Mesenchymal stem cell (in vitro differentiated cells and primary cell): Measurements from ENCODE around the gene TMEM269.
A peak's percentile ranks its signal among the peaks of the same experiment; 100 is the strongest.

ENCODE experiments used
- DNase-seq: peaks from one replicate; pipeline ENCODE4 v3.0.0-alpha.2; 2013
- H2AFZ ChIP-seq: one replicate; pipeline ENCODE4 v1.6.1; 2013; ENCODE audit warnings: low read depth, mild to moderate bottlenecking, control low read depth, inconsistent platforms, low read length, moderate library complexity
- H2AK5ac ChIP-seq: 2 replicates; pipeline ENCODE4 v1.6.1; 2013; ENCODE audit warnings: low read length, moderate library complexity, mild to moderate bottlenecking, inconsistent platforms; ENCODE audit not compliant: severe bottlenecking
- H2BK120ac ChIP-seq: one replicate; pipeline ENCODE4 v1.6.1; 2013; ENCODE audit warnings: low read depth, mild to moderate bottlenecking, inconsistent platforms, low read length, moderate library complexity
- H2BK12ac ChIP-seq, 2 experiments: one replicate each; pipeline ENCODE4 v1.6.1; 2013; ENCODE audit warnings: inconsistent platforms in 2 of 2, low read length in 2 of 2, mild to moderate bottlenecking in 2 of 2, moderate library complexity in 2 of 2, control low read depth in 1 of 2
- H2BK15ac ChIP-seq: one replicate; pipeline ENCODE4 v1.6.1; 2013; ENCODE audit warnings: mild to moderate bottlenecking, low read depth, inconsistent platforms; ENCODE audit not compliant: poor library complexity, severe bottlenecking
- H2BK5ac ChIP-seq: 2 replicates; pipeline ENCODE4 v1.6.1; 2013; ENCODE audit warnings: low read depth, mild to moderate bottlenecking, low read length, control low read depth, inconsistent platforms; ENCODE audit not compliant: poor library complexity, severe bottlenecking
- H3K14ac ChIP-seq, 2 experiments: one replicate each; pipeline ENCODE4 v1.6.1; 2013; ENCODE audit warnings: inconsistent platforms in 2 of 2, low read length in 2 of 2, control low read depth in 1 of 2, mild to moderate bottlenecking in 1 of 2, moderate library complexity in 1 of 2
- H3K18ac ChIP-seq, 2 experiments: one replicate each; pipeline ENCODE4 v1.6.1; 2013; ENCODE audit warnings: inconsistent platforms in 2 of 2, low read length in 2 of 2, control low read depth in 1 of 2, low read depth in 1 of 2, mild to moderate bottlenecking in 1 of 2
- H3K23ac ChIP-seq, 2 experiments: one replicate each; pipeline ENCODE4 v1.6.1; 2013; ENCODE audit warnings: inconsistent platforms in 2 of 2, low read length in 2 of 2, mild to moderate bottlenecking in 2 of 2, moderate library complexity in 2 of 2, control low read depth in 1 of 2
- H3K27ac ChIP-seq: 2 replicates; pipeline ENCODE4 v1.5.1; 2013; ENCODE audit warnings: mild to moderate bottlenecking, moderate library complexity, low read length, control low read depth, inconsistent platforms; ENCODE audit not compliant: poor library complexity, severe bottlenecking
- H3K27me3 ChIP-seq, 2 experiments: 2 replicates each; pipeline versions ENCODE4 v1.6.1 to v1.7.0; 2013; ENCODE audit warnings: low read length in 2 of 2, mild to moderate bottlenecking in 2 of 2, moderate library complexity in 2 of 2, control low read depth in 1 of 2, inconsistent platforms in 1 of 2; ENCODE audit not compliant: control insufficient read depth in 1 of 2, insufficient read depth in 1 of 2
- H3K36me3 ChIP-seq, 2 experiments: 2 replicates each; pipeline versions ENCODE4 v1.6.1 to v1.7.0; 2013; ENCODE audit warnings: low read length in 2 of 2, control low read depth in 1 of 2, inconsistent platforms in 1 of 2, low read depth in 1 of 2, mild to moderate bottlenecking in 1 of 2; ENCODE audit not compliant: insufficient read depth in 2 of 2, control insufficient read depth in 1 of 2
- H3K4ac ChIP-seq, 2 experiments: one replicate each; pipeline ENCODE4 v1.6.1; 2013; ENCODE audit warnings: inconsistent platforms in 2 of 2, low read length in 2 of 2, mild to moderate bottlenecking in 2 of 2, moderate library complexity in 2 of 2, control low read depth in 1 of 2, low read depth in 1 of 2
- H3K4me1 ChIP-seq: 2 replicates; pipeline ENCODE4 v1.6.1; 2013; ENCODE audit warnings: low read depth, low read length, control low read depth; ENCODE audit not compliant: control insufficient read depth, insufficient read depth
- H3K4me2 ChIP-seq: 2 replicates; pipeline ENCODE4 v1.6.1; 2013; ENCODE audit warnings: low read length, mild to moderate bottlenecking, inconsistent platforms; ENCODE audit not compliant: poor library complexity, severe bottlenecking
- H3K4me3 ChIP-seq, 2 experiments: 2 replicates each; pipeline versions ENCODE4 v1.5.1 to v1.7.0; 2013; ENCODE audit warnings: low read length in 2 of 2, mild to moderate bottlenecking in 2 of 2, control low read depth in 1 of 2, low read depth in 1 of 2; ENCODE audit not compliant: insufficient read depth in 1 of 2
- H3K79me1 ChIP-seq: replicated peaks from 2 replicates; pipeline ENCODE4 v1.6.1; 2013; ENCODE audit warnings: mild to moderate bottlenecking, control low read depth, low read length, inconsistent platforms; ENCODE audit not compliant: poor library complexity, severe bottlenecking
- H3K9ac ChIP-seq: 2 replicates; pipeline ENCODE4 v1.7.0; 2013; ENCODE audit warnings: mild to moderate bottlenecking, low read length, moderate library complexity
- H3K9me3 ChIP-seq: 2 replicates; pipeline ENCODE4 v1.7.0; 2013; ENCODE audit warnings: mild to moderate bottlenecking, low read length; ENCODE audit not compliant: control insufficient read depth
- H4K8ac ChIP-seq: one replicate; pipeline ENCODE4 v1.6.1; 2013; ENCODE audit warnings: inconsistent platforms, mild to moderate bottlenecking, low read length, moderate library complexity
- H4K91ac ChIP-seq: one replicate; pipeline ENCODE4 v1.6.1; 2013; ENCODE audit warnings: mild to moderate bottlenecking, low read length, inconsistent platforms
- WGBS: methylation state at CpG from one replicate; pipeline ENCODE4 v1.1.7; 2013; ENCODE audit warnings: mixed read lengths; 5-methylcytosine and 5-hydroxymethylcytosine counted together

TMEM269 gene

GRCh38 chr1:42739753-42740700 lies 44.8 kb upstream of the TMEM269 start, which contains the start of gene CLDN19:
TSS of gene CLDN19 (minus strand) at chr1:42740236. CDS start at chr1:42740063, 173 bp downstream.
- H3K23ac ChIP-seq: no peak within 1 kb of the TSS
- no peak within 1 kb of the TSS for H2BK15ac ChIP-seq
- no peaks in the 10 kb centered on the region for H3K36me3 ChIP-seq
- no peak within 1 kb of the TSS for H4K91ac ChIP-seq
- no peak within 1 kb of the TSS for H3K18ac ChIP-seq
- no peaks in the 10 kb centered on the region for H3K9me3 ChIP-seq
- no peak within 1 kb of the TSS for H3K4ac ChIP-seq
- no peak within 1 kb of the TSS for H2BK12ac ChIP-seq
- WGBS: 54% methylated on average over 25 of the region's 27 CpGs
- H3K4me2 ChIP-seq: no peak within 1 kb of the TSS
- H3K79me1 ChIP-seq: no peaks in the 10 kb centered on the region
- peak within 1 kb of the TSS; percentile 5 for H2AFZ ChIP-seq
- H3K14ac ChIP-seq: peak within 1 kb of the TSS in 1 of 2 experiments; percentile 82
- no peaks in the 10 kb centered on the region for H3K27me3 ChIP-seq
- DNase-seq: no peak
- no peak within 1 kb of the TSS for H3K9ac ChIP-seq
- no peak within 1 kb of the TSS for H2BK5ac ChIP-seq
- no peak within 1 kb of the TSS for H4K8ac ChIP-seq
- H3K4me1 ChIP-seq: peaks cover 3% of the 10 kb centered on the region
- H2AK5ac ChIP-seq: no peak within 1 kb of the TSS
- H2BK120ac ChIP-seq: no peak within 1 kb of the TSS
- no peak within 1 kb of the TSS for H3K4me3 ChIP-seq
- no peak within 1 kb of the TSS for H3K27ac ChIP-seq

- Histone ChIP-seq H2AK5ac (no peak overlapping the region), H3K9ac (no peak overlapping the region), H3K4ac (peak overlapping the region in 1 of 2 experiments; percentile 57), H3K4me1 (no peaks in the 10 kb centered on the region), H3K18ac (no peak overlapping the region), H3K79me1 (no peaks in the 10 kb centered on the region), H3K27me3 (no peaks in the 10 kb centered on the region), H2BK15ac (no peak overlapping the region), H4K91ac (no peak overlapping the region), H3K4me2 (no peak overlapping the region), H3K36me3 (peaks cover 9% of the 10 kb centered on the region in 2 experiments), H3K27ac (no peak overlapping the region), H3K14ac (no peak overlapping the region), H3K9me3 (no peaks in the 10 kb centered on the region), H2AFZ (no peak overlapping the region), H2BK12ac (no peak overlapping the region), H3K23ac (no peak overlapping the region), H2BK5ac (no peak overlapping the region), H2BK120ac (no peak overlapping the region), H4K8ac (no peak overlapping the region), H3K4me3 (no peak overlapping the region)
- WGBS: 67% methylated on average over 13 of the region's 19 CpGs
- DNase-seq: no peak
These were observed 43.8 kb upstream of the TMEM269 start for GRCh38 chr1:42740851-42741580.

GRCh38 chr1:42741706-42742105 lies 43.1 kb upstream of the TMEM269 start:
- Histone ChIP-seq H3K4me2 (no peak overlapping the region), H2BK120ac (no peak overlapping the region), H3K14ac (no peak overlapping the region), H3K18ac (no peak overlapping the region), H3K4me3 (no peak overlapping the region), H3K9me3 (no peaks in the 10 kb centered on the region), H3K4me1 (no peaks in the 10 kb centered on the region), H3K9ac (no peak overlapping the region), H3K79me1 (no peaks in the 10 kb centered on the region), H2AK5ac (no peak overlapping the region), H3K27ac (no peak overlapping the region), H3K27me3 (no peaks in the 10 kb centered on the region), H3K36me3 (peaks cover 16% of the 10 kb centered on the region in 2 experiments), H2BK12ac (no peak overlapping the region), H2BK15ac (no peak overlapping the region), H3K4ac (no peak overlapping the region), H2AFZ (no peak overlapping the region), H3K23ac (no peak overlapping the region), H4K91ac (no peak overlapping the region), H2BK5ac (no peak overlapping the region), H4K8ac (no peak overlapping the region)
- no peak for DNase-seq
- WGBS: 91% methylated on average over 4 of the region's 4 CpGs

GRCh38 chr1:42742141-42742540 lies 42.6 kb upstream of the TMEM269 start:
- 94% methylated on average over 8 of the region's 8 CpGs for WGBS
- Histone ChIP-seq H3K23ac (no peak overlapping the region), H3K9me3 (no peaks in the 10 kb centered on the region), H3K9ac (no peak overlapping the region), H3K18ac (no peak overlapping the region), H3K79me1 (no peaks in the 10 kb centered on the region), H2BK120ac (no peak overlapping the region), H3K4me1 (no peaks in the 10 kb centered on the region), H3K27me3 (no peaks in the 10 kb centered on the region), H3K36me3 (peaks cover 20% of the 10 kb centered on the region in 2 experiments), H3K14ac (no peak overlapping the region), H3K27ac (no peak overlapping the region), H3K4me2 (no peak overlapping the region), H3K4me3 (no peak overlapping the region), H2BK5ac (no peak overlapping the region), H2AK5ac (no peak overlapping the region), H2BK15ac (no peak overlapping the region), H4K8ac (no peak overlapping the region), H3K4ac (no peak overlapping the region), H4K91ac (no peak overlapping the region), H2BK12ac (no peak overlapping the region), H2AFZ (no peak overlapping the region)
- no peak for DNase-seq
